Stimulated activated naive CD8-positive, alpha-beta T cell treated with anti-CD3 and anti-CD28 coated beads, Interleukin-15, amount 100 ng/mL, for 72 hours (primary cell): ENCODE data around the gene SPATA33.
"Not testable (repeated sequence)": the region's sequence is repeated elsewhere in the genome, so short reads cannot be mapped to it uniquely, and the experiment has no call there.

ENCODE experiments used
- ATAC-seq: fragments of 150-1000 bp; cut with Tn5 transposase; 2 replicates; pipeline ENCODE4 v1.10.0; 2021; ENCODE audit warnings: mild to moderate bottlenecking, moderate library complexity
- DNase-seq, 2 donors: peaks; one replicate each; pipeline ENCODE4 v3.0.0; 2021 to 2022
- H3K27ac Mint-ChIP-seq, 2 donors: one replicate each; pipeline ENCODE4 v1.8.0; 2022; ENCODE audit warnings: mild to moderate bottlenecking in 2 of 2, mixed read lengths in 2 of 2, moderate library complexity in 2 of 2
- H3K27me3 Mint-ChIP-seq: one replicate; pipeline ENCODE4 v1.8.0; 2022; ENCODE audit warnings: mixed read lengths
- H3K4me1 Mint-ChIP-seq: one replicate; pipeline ENCODE4 v1.8.0; 2022; ENCODE audit warnings: mild to moderate bottlenecking, mixed read lengths
- H3K4me3 Mint-ChIP-seq, 2 donors: one replicate each; pipeline ENCODE4 v1.8.0; 2022; ENCODE audit warnings: mild to moderate bottlenecking in 2 of 2, mixed read lengths in 2 of 2, moderate library complexity in 1 of 2
- H3K9me3 Mint-ChIP-seq, 2 donors: one replicate each; pipeline ENCODE4 v1.8.0; 2022; ENCODE audit warnings: mixed read lengths in 2 of 2

SPATA33 gene

GRCh38 chr16:89643769-89644300 is 13.8 kb upstream of the SPATA33 start:
- Mint-ChIP-seq H3K4me3 (no peak overlapping the region), H3K27ac (no peak overlapping the region), H3K9me3 (no peaks in the 10 kb centered on the region), H3K4me1 (peaks cover 15% of the 10 kb centered on the region), H3K27me3 (no peaks in the 10 kb centered on the region)
- ATAC-seq = no peak
- no peak for DNase-seq

DNA sequence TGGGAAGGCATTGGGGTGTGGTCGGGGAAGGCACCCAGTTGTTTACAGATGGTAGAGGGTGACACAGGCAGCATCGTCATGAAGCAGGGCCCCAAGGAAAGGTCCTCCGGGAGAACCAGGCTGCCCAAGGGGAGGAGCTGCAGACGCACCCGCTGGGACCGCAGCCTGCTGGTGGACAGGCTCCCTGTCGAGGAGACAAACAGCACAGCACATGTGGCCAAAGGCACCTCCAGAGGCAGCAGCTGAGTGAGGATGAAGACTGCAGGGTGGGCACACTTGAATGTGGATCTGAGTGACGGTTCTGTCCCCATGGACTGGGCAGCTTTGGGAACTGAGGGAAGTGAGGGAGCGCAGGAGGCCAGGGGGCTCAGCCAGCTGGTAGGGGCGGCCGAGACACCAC is 12.5 kb upstream of the SPATA33 start:
- ATAC-seq = no peak
- H3K27ac Mint-ChIP-seq = peak overlapping the region in 1 of 2 donors; percentile 27
- H3K9me3 Mint-ChIP-seq = no peaks in the 10 kb centered on the region
- no peak overlapping the region for H3K4me3 Mint-ChIP-seq
- H3K4me1 Mint-ChIP-seq = peaks cover 15% of the 10 kb centered on the region
- no peak for DNase-seq
- H3K27me3 Mint-ChIP-seq = no peaks in the 10 kb centered on the region

DNA sequence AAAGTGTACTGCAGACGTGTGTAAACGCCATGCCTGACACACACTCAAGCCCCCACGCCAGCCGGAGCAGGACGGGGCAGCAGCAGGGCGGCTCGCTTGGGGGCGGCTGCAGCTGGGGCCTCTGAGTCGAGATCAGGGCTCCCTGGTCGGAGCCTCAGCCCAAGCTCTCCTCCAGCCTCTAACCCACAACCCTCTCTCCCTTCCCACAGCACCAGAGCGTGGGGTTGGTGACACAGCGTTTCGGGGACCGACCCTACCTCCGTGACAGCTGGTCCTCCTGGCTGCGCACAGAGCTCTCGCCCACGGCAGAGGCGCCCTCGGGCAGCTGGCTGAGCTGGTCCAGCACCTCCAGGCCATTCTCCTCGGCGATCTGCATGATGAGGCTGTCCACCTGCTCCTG is 11.4 kb upstream of the SPATA33 start:
- H3K4me1 Mint-ChIP-seq = peaks cover 5% of the 10 kb centered on the region
- no peak overlapping the region for H3K4me3 Mint-ChIP-seq
- H3K9me3 Mint-ChIP-seq = no peaks in the 10 kb centered on the region
- no peaks in the 10 kb centered on the region for H3K27me3 Mint-ChIP-seq
- ATAC-seq (no peak), DNase-seq (no peak)
- H3K27ac Mint-ChIP-seq = no peak overlapping the region

DNA sequence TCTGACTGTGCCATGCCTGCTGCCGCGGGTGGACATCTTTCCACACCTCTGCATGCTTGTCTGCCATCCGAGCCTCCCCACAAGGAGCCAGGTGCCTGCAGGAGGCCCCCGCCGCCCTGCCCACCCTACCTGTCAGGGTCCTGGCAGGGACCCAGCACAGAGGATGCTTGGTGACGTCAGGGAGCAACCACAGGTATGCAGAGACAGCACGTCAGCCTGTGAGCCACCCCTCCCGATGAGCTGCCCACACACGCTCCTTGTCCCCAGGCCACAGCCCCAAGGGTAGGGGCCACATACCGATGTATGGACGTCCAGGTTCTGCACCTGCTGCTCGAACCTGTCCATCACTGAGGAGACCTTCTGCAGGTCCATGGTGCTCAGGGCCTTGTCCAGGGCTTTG is 10.7 kb upstream of the SPATA33 start:
- no peak for ATAC-seq
- no peak for DNase-seq
- Mint-ChIP-seq H3K9me3 (no peaks in the 10 kb centered on the region), H3K4me3 (no peak overlapping the region), H3K4me1 (no peaks in the 10 kb centered on the region), H3K27me3 (no peaks in the 10 kb centered on the region), H3K27ac (no peak overlapping the region)

DNA sequence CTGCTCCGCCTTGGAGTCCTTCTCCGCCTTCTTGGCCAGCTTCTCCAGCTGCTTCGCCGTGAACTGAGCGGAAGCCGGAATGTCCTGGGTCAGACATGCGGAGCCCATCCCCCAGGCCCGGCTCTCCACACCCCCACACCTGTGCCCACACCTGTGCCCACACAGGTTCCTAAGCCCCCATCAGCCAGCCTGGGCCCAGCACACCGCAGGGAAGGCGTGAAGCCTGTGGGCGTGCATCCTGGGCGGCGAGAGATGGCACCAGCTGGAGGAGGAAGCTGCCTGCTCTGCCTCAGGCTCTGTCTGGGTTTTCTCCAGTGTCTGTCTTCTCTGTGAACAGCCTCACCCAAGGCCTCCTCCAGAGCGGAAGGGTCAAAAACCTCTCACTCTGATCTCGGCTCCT is 6.1 kb upstream of the SPATA33 start:
- Mint-ChIP-seq H3K4me3 (no peak overlapping the region), H3K27ac (no peak overlapping the region), H3K9me3 (no peaks in the 10 kb centered on the region), H3K27me3 (no peaks in the 10 kb centered on the region), H3K4me1 (peaks cover 17% of the 10 kb centered on the region)
- DNase-seq = no peak
- no peak for ATAC-seq

DNA sequence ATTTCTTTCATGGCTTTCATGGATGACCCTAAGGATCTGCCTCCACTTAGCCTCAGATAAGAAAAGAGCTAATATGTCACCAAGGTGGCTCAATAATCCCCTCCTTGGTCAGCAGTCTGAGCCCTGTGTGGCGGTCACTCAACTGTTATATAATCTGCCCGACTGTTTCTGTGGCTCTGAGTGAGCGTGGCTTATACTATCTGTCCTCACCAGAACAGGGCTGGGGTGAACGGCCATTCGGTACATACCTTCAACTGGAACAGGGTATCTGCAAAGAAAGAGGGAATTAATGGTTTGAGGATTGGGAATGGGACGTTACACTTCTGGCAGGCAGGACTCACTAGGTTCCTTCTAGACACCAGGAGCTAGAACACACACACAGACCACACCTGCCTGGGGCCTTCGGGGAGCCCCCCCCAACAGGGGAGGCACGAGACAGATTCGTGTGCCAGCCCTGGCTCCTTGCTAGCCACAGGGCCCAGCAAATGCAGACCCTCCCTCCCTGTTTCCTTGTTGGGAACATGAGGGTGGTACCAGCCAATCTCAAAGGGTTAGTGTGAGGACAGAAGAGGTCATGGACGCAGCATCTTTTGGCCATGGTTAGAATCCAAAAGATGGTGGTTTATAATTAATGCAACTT is 3.9 kb upstream of the SPATA33 start:
- ATAC-seq = no peak
- Mint-ChIP-seq H3K4me3 (no peak overlapping the region), H3K27ac (no peak overlapping the region)

GRCh38 chr16:89655062-89655643 is 2.5 kb upstream of the SPATA33 start:
- DNase-seq = no peak
- Mint-ChIP-seq H3K27me3 (no peaks in the 10 kb centered on the region), H3K4me3 (peak overlapping the region in 1 of 2 donors; percentile 8), H3K4me1 (peaks cover 39% of the 10 kb centered on the region), H3K9me3 (no peaks in the 10 kb centered on the region), H3K27ac (peak overlapping the region in 1 of 2 donors; percentile 59)
- ATAC-seq = no peak

More for the DNA sequence above, 3.9 kb upstream of the SPATA33 start:
- H3K27me3 Mint-ChIP-seq = no peaks in the 10 kb centered on the region
- no peaks in the 10 kb centered on the region for H3K9me3 Mint-ChIP-seq
- peaks cover 30% of the 10 kb centered on the region for H3K4me1 Mint-ChIP-seq
- no peak for DNase-seq

DNA sequence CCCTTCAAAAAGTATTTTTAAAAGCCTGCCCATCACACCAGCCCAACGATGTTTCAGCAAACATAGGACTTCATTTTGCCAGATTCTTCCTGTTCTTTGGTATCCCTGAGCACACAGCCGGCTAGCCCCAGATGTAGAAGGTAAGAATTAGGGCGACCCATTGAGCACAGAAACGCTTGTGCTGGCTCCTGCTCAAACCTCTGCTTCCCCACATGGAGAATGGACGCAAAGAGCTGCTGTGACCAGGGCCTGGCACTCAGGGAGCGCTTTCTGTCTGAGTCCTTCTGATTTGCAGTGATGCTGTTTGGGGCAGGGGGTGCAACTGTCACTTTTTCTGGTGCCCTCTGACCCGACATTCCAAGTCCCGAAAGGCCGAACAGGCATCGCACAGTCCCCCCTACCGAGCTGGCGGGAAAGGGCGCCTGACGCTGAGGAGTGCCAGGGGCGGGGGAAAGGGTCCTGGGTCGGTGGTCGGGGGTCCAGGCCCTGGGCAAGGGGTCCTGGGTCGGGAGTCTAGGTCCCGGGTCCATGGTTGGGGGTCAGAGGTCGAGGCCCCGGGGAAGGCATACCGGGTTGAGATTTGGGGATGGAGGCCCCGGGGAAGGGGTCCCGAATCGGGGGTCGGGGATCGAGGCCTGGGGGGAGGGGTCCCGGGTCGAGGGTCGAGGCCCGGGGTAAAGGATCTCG is 1.1 kb upstream of the SPATA33 start:
- Mint-ChIP-seq H3K4me3 (peak overlapping the region; percentile 95 to 96), H3K27ac (peak overlapping the region; percentile 96), H3K27me3 (no peaks in the 10 kb centered on the region), H3K9me3 (no peaks in the 10 kb centered on the region), H3K4me1 (peaks cover 44% of the 10 kb centered on the region)
- no peak for ATAC-seq
- DNase-seq = no peak

DNA sequence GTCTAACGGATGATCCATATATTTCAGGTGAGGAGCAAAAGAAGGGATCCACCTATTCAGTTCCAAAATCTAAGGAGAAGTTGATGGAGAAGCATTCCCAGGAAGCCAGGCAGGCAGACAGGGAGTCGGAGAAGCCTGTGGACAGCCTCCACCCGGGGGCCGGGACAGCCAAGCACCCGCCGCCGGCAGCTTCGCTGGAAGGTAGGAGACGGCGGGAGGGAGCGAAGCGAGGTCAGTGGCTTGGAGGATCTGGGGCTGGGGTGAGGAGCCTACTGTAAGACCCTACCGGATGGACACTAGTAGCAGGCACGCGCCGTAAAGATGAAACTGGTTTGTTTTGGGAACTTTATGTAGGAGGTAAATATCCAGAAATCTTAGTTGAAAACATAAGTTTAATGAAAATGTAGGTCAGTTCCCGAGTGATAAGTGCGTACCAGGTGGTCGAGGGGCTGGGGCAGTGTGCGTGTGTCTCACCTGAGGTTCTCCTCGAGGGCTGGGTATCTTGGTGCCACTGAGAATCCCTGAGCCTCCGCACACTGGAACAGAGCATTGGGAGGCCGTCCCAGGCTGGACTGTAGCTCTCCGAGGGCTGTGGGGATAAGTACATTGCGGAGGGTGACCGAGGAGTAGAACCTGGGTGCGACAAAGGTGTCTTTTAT is 714 bp downstream of the SPATA33 start:
- H3K27ac Mint-ChIP-seq = peak overlapping the region; percentile 90 to 93
- no peaks in the 10 kb centered on the region for H3K27me3 Mint-ChIP-seq
- H3K4me1 Mint-ChIP-seq = peaks cover 44% of the 10 kb centered on the region
- H3K9me3 Mint-ChIP-seq = no peaks in the 10 kb centered on the region
- ATAC-seq (no peak), DNase-seq (peak in 1 of 2 donors; percentile 33)
- peak overlapping the region; percentile 95 to 96 for H3K4me3 Mint-ChIP-seq

DNA sequence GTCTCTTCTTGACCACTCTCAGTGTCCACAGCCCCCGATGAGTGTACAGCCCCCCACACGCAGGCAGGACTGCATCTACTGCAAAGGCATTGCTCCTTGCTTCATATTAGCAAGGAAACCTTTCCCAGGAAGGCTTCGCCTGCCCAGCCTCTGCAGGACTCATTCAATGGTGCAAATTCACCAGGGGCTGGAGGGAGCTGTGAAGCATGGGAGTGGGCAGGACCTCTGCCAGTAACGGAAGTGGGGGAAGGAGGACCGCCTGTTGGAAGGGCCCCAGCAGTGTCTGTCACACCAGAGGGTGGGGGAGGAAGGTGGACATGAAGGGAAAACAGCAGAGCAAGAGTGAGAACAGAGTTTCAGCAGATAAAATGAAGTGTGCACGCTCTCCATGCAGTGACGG is 2.5 kb downstream of the SPATA33 start:
- H3K9me3 Mint-ChIP-seq = no peaks in the 10 kb centered on the region
- ATAC-seq (no peak), DNase-seq (no peak)
- H3K4me3 Mint-ChIP-seq = no peak overlapping the region
- no peak overlapping the region for H3K27ac Mint-ChIP-seq
- H3K27me3 Mint-ChIP-seq = no peaks in the 10 kb centered on the region
- peaks cover 42% of the 10 kb centered on the region for H3K4me1 Mint-ChIP-seq

DNA sequence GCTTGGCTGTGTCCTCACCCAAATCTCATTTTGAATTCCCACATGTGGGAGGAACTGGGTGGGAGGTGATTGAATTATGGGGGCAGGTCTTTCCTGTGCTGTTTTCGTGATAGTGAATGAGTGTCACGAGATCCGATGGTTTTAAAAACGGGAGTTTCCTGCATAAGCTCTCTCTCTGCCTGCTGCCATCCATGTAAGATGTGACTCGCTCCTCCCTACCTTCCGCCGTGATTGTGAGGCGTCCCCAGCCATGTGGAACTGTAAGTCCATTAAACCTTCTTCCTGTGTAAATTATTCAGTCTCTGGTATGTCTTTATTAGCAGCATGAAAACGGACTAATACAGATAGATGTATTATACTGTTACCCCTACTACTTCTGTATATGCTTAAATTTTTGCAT is 3.6 kb downstream of the SPATA33 start:
- H3K9me3 Mint-ChIP-seq = no peaks in the 10 kb centered on the region

DNA sequence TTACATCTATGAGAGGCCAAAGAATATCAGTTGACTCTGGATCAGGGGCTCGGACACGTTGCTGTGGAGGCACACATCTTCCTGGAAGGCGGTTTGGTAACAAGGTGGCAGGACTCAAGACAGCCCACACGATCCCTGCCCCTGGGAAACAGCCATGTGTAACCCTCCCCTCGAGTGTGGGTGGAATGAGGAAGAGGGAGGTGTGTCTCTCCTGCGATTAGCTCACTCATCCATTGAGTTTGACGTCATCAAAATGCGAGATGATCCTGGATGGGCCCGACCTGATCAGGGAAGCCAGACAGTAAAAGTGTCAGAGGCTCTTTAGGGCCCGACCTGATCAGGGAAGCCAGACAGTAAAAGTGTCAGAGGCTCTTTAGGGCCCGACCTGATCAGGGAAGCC is 6.6 kb downstream of the SPATA33 start:
- H3K4me3 Mint-ChIP-seq, H3K27me3 Mint-ChIP-seq, ATAC-seq, H3K9me3 Mint-ChIP-seq, DNase-seq, H3K27ac Mint-ChIP-seq: not testable (repeated sequence)
- peaks cover 27% of the 10 kb centered on the region for H3K4me1 Mint-ChIP-seq

More for the DNA sequence above, 3.6 kb downstream of the SPATA33 start:
- Mint-ChIP-seq H3K27ac (no peak overlapping the region), H3K27me3 (no peaks in the 10 kb centered on the region), H3K4me1 (peaks cover 31% of the 10 kb centered on the region), H3K4me3 (no peak overlapping the region)
- DNase-seq (no peak), ATAC-seq (no peak)

DNA sequence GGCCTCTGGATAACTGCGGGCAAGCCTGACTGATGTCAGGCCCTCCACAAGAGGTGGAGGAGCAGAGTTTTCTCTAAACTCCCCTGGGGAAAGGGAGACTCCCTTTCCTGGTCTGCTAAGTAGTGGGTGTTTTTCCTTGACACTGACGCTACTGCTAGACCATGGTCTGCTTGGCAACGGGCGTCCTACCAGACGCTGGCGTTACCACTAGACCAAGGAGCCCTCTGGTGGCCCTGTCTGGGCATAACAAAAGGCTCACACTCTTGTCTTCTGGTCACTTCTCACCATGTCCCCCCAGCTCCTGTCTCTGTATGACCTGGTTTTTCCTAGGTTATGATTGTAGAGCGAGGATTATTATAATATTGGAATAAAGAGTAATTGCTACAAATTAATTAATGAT is 9.4 kb downstream of the SPATA33 start:
- H3K27ac Mint-ChIP-seq = peak overlapping the region in 1 of 2 donors; percentile 48
- H3K4me1 Mint-ChIP-seq = peaks cover 25% of the 10 kb centered on the region
- H3K4me3 Mint-ChIP-seq, ATAC-seq, H3K9me3 Mint-ChIP-seq, H3K27me3 Mint-ChIP-seq, DNase-seq: not testable (repeated sequence)

DNA sequence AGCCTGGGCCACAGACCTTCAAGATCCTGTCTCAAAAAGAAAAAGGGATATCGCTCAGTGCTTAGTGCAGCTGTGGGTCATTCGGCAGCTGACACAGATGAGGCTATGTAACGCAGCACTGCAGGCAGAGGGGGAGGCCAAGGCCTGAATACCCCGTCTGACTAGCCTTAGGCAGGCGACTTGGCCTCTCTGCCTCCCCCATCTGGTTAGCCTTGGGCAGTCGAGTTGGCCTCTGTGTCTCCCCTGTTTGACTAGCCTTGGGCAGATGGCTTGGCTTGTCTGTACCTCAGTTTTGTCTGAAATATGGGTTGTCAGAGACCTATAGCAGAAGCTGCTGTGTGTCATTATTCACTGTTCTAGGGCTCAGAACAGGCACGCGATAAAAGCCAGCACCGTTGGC is 10.0 kb downstream of the SPATA33 start:
- DNase-seq (no peak), ATAC-seq (no peak)
- no peak overlapping the region for H3K27ac Mint-ChIP-seq
- H3K27me3 Mint-ChIP-seq = no peaks in the 10 kb centered on the region
- no peak overlapping the region for H3K4me3 Mint-ChIP-seq
- no peaks in the 10 kb centered on the region for H3K9me3 Mint-ChIP-seq
- H3K4me1 Mint-ChIP-seq = peaks cover 25% of the 10 kb centered on the region

- H3K9me3 Mint-ChIP-seq = no peaks in the 10 kb centered on the region
- H3K4me3 Mint-ChIP-seq = peak overlapping the region in 1 of 2 donors; percentile 6
- H3K4me1 Mint-ChIP-seq = peaks cover 25% of the 10 kb centered on the region
- ATAC-seq = no peak
- no peaks in the 10 kb centered on the region for H3K27me3 Mint-ChIP-seq
- no peak overlapping the region for H3K27ac Mint-ChIP-seq
- no peak for DNase-seq
These were observed 11.1 kb downstream of the SPATA33 start for GRCh38 chr16:89668790-89669158.

DNA sequence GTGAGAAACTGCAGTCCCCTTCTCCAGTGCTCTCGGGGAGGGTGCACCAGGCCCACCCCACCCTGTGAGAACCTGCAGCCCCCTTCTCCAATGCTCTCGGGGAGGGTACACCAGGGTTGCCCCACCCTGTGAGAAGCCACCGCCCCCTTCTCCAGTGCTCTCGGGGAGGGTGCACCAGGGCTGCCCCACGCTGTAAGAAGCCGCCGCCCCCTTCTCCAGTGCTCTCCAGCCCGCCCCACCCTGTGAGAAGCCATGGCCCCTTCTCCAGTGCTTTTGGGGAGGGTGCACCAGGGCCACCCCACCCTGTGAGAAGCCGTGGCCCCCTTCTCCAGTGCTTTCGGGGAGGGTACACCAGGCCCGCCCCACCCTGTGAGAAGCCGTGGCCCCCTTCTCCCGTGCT is 12.1 kb downstream of the SPATA33 start:
- ATAC-seq (no peak), DNase-seq (no peak)
- H3K4me3 Mint-ChIP-seq = no peak overlapping the region
- H3K27ac Mint-ChIP-seq = no peak overlapping the region
- no peaks in the 10 kb centered on the region for H3K27me3 Mint-ChIP-seq
- H3K9me3 Mint-ChIP-seq = no peaks in the 10 kb centered on the region
- peaks cover 25% of the 10 kb centered on the region for H3K4me1 Mint-ChIP-seq
